ENCODE data around the gene LHFPL3.

The LHFPL3 gene

DNA sequence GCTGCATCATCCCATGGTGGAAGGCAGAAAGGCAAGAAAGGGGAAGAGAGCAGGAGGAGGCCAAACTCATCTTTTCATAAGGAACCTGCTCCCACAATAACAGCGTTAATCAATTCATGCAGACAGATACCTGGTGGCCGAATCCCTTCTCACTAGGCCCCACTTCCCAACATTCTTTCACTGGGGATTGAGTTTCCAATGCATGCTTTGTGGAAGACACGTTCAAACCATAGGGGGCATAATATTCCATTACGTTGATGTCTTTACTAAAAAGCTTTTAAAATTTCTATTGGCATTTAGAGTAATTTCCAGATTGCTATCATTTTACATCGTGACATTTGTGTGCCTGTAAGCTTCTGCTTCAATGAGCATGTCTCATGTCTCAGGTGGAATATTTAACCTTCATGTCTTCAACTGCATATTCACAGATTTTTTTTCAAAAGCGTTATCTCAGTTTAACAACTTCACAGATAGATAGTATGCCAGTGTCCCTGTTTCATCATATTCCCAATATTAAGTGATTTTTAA, 88.5 kb downstream of the LHFPL3 start:
- TF ChIP-seq, protein P1, sequence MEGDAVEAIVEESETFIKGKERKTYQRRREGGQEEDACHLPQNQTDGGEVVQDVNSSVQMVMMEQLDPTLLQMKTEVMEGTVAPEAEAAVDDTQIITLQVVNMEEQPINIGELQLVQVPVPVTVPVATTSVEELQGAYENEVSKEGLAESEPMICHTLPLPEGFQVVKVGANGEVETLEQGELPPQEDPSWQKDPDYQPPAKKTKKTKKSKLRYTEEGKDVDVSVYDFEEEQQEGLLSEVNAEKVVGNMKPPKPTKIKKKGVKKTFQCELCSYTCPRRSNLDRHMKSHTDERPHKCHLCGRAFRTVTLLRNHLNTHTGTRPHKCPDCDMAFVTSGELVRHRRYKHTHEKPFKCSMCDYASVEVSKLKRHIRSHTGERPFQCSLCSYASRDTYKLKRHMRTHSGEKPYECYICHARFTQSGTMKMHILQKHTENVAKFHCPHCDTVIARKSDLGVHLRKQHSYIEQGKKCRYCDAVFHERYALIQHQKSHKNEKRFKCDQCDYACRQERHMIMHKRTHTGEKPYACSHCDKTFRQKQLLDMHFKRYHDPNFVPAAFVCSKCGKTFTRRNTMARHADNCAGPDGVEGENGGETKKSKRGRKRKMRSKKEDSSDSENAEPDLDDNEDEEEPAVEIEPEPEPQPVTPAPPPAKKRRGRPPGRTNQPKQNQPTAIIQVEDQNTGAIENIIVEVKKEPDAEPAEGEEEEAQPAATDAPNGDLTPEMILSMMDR (IDR thresholded peaks at IDR 0.05; ENCODE audit: low read depth, low read length, missing control alignments), result no peak
- Histone ChIP-seq H3K27ac (no peak overlapping the region), H3K27me3 (replicated peaks) (no peaks in the 10 kb centered on the region), H3K36me3 (replicated peaks) (no peaks in the 10 kb centered on the region), H3K4me3 (ENCODE audit: low read depth, low read length) (no peak overlapping the region)
- no peak for DNase-seq
- in situ Hi-C loops (cut with HindIII; ENCODE audit: low pct_ligation_motif_present, low sequenced_read_pairs), result no loop called here

DNA sequence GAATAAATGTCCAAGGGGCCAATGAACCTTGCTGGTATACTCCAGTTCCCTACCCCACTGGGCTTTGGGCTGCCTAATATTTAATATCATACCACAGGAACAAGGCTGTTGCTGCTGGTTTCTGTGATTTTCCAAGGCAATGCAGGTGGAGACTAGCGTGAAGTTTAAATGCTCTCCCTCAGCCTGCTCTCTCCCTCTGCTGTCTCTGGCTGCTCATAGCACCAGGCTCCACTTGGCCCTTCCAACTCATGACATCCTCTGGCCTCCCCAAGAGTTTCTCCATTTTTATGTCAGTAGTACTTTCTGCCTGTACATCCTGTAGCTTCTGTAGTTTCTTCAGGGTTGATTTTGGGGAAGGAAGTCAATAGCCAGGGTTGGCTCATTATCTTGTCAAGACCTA, 103.5 kb downstream of the LHFPL3 start:
- Histone ChIP-seq H3K36me3 (replicated peaks) (no peaks in the 10 kb centered on the region), H3K27me3 (replicated peaks) (no peaks in the 10 kb centered on the region), H3K27ac (no peak overlapping the region), H3K4me3 (ENCODE audit: low read depth, low read length) (no peak overlapping the region)
- no peak for DNase-seq
- TF ChIP-seq, protein P1 (IDR thresholded peaks at IDR 0.05; ENCODE audit: low read depth, low read length, missing control alignments), result no peak
- in situ Hi-C loops (cut with HindIII; ENCODE audit: low pct_ligation_motif_present, low sequenced_read_pairs), result no loop called here

DNA sequence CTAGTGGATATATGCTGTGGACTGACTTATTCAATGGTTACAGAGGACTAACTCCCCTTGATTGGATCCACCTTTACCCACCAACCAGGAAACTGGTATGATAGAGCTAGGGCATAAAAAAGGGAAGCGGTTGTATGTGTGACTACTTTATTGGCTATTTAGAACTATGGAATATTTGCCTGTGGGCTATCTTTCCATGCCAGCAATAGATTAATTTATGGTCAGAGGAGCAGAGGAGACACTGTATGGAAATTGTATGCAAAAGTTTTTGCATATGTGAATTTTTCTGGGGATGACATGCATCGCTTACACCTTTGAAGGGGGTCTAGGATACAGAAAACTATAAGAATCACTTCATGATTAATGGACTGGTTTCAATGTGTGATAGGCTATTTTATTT, 105.7 kb downstream of the LHFPL3 start:
- DNase-seq, result no peak
- no peak overlapping the region for H3K4me3 ChIP-seq (ENCODE audit: low read depth, low read length)
- TF ChIP-seq, protein P1 (IDR thresholded peaks at IDR 0.05; ENCODE audit: low read depth, low read length, missing control alignments), result no peak
- no peak overlapping the region for H3K27ac ChIP-seq
- in situ Hi-C loops (cut with HindIII; ENCODE audit: low pct_ligation_motif_present, low sequenced_read_pairs), result no loop called here
- H3K36me3 ChIP-seq (replicated peaks), result no peaks in the 10 kb centered on the region
- H3K27me3 ChIP-seq (replicated peaks), result no peaks in the 10 kb centered on the region

DNA sequence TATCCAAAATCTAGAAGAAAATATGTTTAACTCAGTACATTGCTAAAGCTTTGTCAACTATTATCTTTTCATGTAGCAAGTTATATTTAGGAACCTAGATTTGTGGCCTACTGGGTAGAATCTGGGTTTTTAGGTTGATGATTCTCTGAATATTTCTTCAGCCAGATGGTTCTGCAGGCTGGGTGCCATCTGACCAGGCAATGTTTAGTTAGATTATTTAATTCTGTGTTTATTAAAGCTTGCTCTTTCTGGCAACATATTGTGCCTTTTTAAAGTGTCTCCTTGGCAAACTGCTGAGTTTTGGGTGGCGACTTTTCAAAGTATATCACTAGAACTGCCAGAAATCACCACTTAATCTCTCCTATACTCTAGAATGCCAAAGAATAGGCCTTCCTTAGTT, 114.1 kb downstream of the LHFPL3 start:
- TF ChIP-seq, protein P1 (IDR thresholded peaks at IDR 0.05; ENCODE audit: low read depth, low read length, missing control alignments), result no peak
- no peak overlapping the region for H3K4me3 ChIP-seq (ENCODE audit: low read depth, low read length)
- no peak overlapping the region for H3K27ac ChIP-seq
- in situ Hi-C loops (cut with HindIII; ENCODE audit: low pct_ligation_motif_present, low sequenced_read_pairs), result no loop called here
- H3K27me3 ChIP-seq (replicated peaks), result no peaks in the 10 kb centered on the region
- no peaks in the 10 kb centered on the region for H3K36me3 ChIP-seq (replicated peaks)
- DNase-seq, result no peak

DNA sequence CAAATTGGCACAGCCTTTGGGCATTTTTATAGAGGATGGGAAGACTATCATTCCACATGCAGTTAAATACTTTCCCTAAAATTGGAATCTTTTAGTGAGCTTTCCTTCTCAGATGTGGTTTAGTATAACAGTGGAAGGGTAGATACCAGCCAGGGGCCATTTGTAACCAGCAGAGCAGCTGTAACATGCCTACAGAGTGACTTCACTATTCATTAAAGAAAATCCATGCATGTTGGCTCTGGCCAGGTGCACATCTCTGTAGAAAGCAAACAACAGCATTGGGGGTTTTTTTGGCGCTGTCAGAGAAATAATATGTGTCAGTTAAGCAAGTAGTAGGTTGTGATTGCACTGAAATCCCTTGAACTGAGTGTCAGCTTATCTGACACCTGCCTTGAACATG, 115.6 kb downstream of the LHFPL3 start:
- Histone ChIP-seq H3K36me3 (replicated peaks) (no peaks in the 10 kb centered on the region), H3K27ac (no peak overlapping the region), H3K4me3 (ENCODE audit: low read depth, low read length) (no peak overlapping the region), H3K27me3 (replicated peaks) (no peaks in the 10 kb centered on the region)
- TF ChIP-seq, protein P1 (IDR thresholded peaks at IDR 0.05; ENCODE audit: low read depth, low read length, missing control alignments), result no peak
- DNase-seq, result no peak
- in situ Hi-C loops (cut with HindIII; ENCODE audit: low pct_ligation_motif_present, low sequenced_read_pairs), result no loop called here

DNA sequence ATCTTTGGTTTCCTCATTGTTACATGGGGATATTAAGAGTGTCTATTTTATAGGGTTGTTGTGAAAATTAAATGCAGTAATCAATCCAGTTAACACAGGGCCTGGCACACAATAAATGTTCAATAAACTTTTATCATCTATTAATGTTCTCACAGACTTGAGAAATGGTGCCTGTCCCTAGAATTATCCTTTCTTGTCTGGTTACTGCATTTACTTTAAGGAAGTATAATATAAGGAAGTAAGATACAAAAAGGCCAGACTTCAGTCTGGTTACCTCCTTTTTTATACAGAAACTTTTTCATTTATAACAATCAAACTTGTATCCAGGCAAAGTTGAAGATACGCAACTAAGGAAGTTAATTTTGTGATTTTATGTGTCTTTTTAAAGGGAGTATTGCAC, 117.0 kb downstream of the LHFPL3 start:
- no peaks in the 10 kb centered on the region for H3K36me3 ChIP-seq (replicated peaks)
- H3K27me3 ChIP-seq (replicated peaks), result no peaks in the 10 kb centered on the region
- H3K4me3 ChIP-seq (ENCODE audit: low read depth, low read length), result no peak overlapping the region
- TF ChIP-seq, protein P1 (IDR thresholded peaks at IDR 0.05; ENCODE audit: low read depth, low read length, missing control alignments), result no peak
- no peak for DNase-seq
- in situ Hi-C loops (cut with HindIII; ENCODE audit: low pct_ligation_motif_present, low sequenced_read_pairs), result no loop called here
- no peak overlapping the region for H3K27ac ChIP-seq

All from brain microvascular endothelial cell (primary cell).